Tibial nerve (tissue), 4 donors: ENCODE data around the gene RARB. TPM values are rescaled to one million over a fixed set of nuclear protein-coding genes. Genes with fewer than 3 reads are reported as not detected.
A peak's percentile ranks its signal among the peaks of the same experiment; 100 is the strongest.

Experiments used
- DNase-seq, 2 donors: peaks; one replicate each; pipeline ENCODE4 v3.0.0-alpha.2; 2019; ENCODE audit warnings: low spot score in 2 of 2
- H3K27ac ChIP-seq, 4 donors: fragments of 200-600 bp; sonication (generic) in 3 of 4; one replicate each; pipeline ENCODE4 v1.5.1; 2017 to 2019; ENCODE audit warnings: mild to moderate bottlenecking in 1 of 4
- H3K27me3 ChIP-seq, 2 donors: fragments of 200-600 bp; sonication (generic) in 1 of 2; one replicate each; pipeline versions ENCODE4 v1.5.1 to v1.6.0; 2017 to 2019
- H3K36me3 ChIP-seq, 3 donors: fragments of 200-600 bp; sonication (generic); one replicate each; pipeline ENCODE4 v1.5.1; 2018 to 2019
- H3K4me1 ChIP-seq, 4 donors: fragments of 200-600 bp; sonication (generic) in 3 of 4; one replicate each; pipeline ENCODE4 v1.5.1; 2017 to 2019
- H3K4me3 ChIP-seq, 4 donors: fragments of 200-600 bp; sonication (generic) in 3 of 4; one replicate each; pipeline ENCODE4 v1.5.1; 2017 to 2019; ENCODE audit warnings: mild to moderate bottlenecking in 1 of 4, moderate library complexity in 1 of 4
- H3K9me3 ChIP-seq, 4 donors: fragments of 200-600 bp; sonication (generic) in 3 of 4; one replicate each; pipeline ENCODE4 v1.5.1; 2017 to 2019
- CTCF ChIP-seq, 5 experiments: fragments of 200-600 bp in 3 of 5; fragments of 450-650 bp in 2 of 5; sonication (generic) in 3 of 5; IDR thresholded peaks; one replicate each; pipeline ENCODE4 v1.5.1; 2016 to 2019; ENCODE audit warnings: antibody characterized with exemption in 5 of 5, mild to moderate bottlenecking in 3 of 5, moderate library complexity in 2 of 5
- EP300 ChIP-seq, 2 donors: sonication (generic); formaldehyde crosslinking; IDR thresholded peaks; one replicate each; pipeline ENCODE4 v1.6.1; 2017; ENCODE audit warnings: antibody characterized with exemption in 2 of 2, mild to moderate bottlenecking in 1 of 2
- POLR2A ChIP-seq, 2 donors: fragments of 450-650 bp; IDR thresholded peaks; one replicate each; pipeline ENCODE4 v1.6.1; 2017; ENCODE audit warnings: antibody characterized with exemption in 2 of 2, mild to moderate bottlenecking in 2 of 2, moderate library complexity in 2 of 2
- WGBS, 2 donors: methylation state at CpG; one replicate each; pipeline ENCODE4 v1.1.5; 2018; 5-methylcytosine and 5-hydroxymethylcytosine counted together
- total RNA-seq, 4 donors: library from RNA; depleted of rRNA; stranded (reverse); fragments of >200 nt; gene quantifications; one replicate each; pipeline ENCODE4 v1.1.0, GENCODE V29; 2016

Gene RARB
- total RNA-seq, 4 donors from 2014 or later = 9.3 to 22.6 (median 15.1) TPM

GRCh38 chr3:25468866-25469319 is 40.8 kb downstream of the RARB start:
- no peaks in the 10 kb centered on the region for H3K9me3 ChIP-seq
- TF ChIP-seq POLR2A (IDR thresholded peaks at IDR 0.05) (no peak), CTCF (IDR thresholded peaks at IDR 0.05) (peak in 3 of 5 experiments; percentile 20 to 39 (median 35)), EP300 (IDR thresholded peaks at IDR 0.05) (peak in 1 of 2 donors; percentile 76)
- peak overlapping the region in 1 of 4 donors; percentile 14 for H3K4me3 ChIP-seq
- WGBS, 2 donors = 9% methylated on average over 6 of the region's 6 CpGs
- DNase-seq = peak; percentile 42 to 47
- H3K27ac ChIP-seq = peak overlapping the region; percentile 64 to 82 (median 72)
- H3K4me1 ChIP-seq = peaks cover 0 to 77% (median 49%) of the 10 kb centered on the region in 4 donors
- no peaks in the 10 kb centered on the region for H3K36me3 ChIP-seq
- H3K27me3 ChIP-seq = no peaks in the 10 kb centered on the region

- WGBS, 2 donors = 30 to 41% methylated on average over 2 of the region's 2 CpGs
- H3K36me3 ChIP-seq = no peaks in the 10 kb centered on the region
Measured at GRCh38 chr3:25469558-25469957, 41.5 kb downstream of the RARB start.

GRCh38 chr3:25471081-25471768 is 43.2 kb downstream of the RARB start:
- H3K4me1 ChIP-seq = peaks cover 0 to 92% (median 57%) of the 10 kb centered on the region in 4 donors
- DNase-seq = no peak
- H3K36me3 ChIP-seq = no peaks in the 10 kb centered on the region
- TF ChIP-seq POLR2A (IDR thresholded peaks at IDR 0.05) (no peak), EP300 (IDR thresholded peaks at IDR 0.05) (no peak), CTCF (IDR thresholded peaks at IDR 0.05) (no peak)
- H3K4me3 ChIP-seq = no peak overlapping the region
- peak overlapping the region in 2 of 4 donors; percentile 79 to 82 for H3K27ac ChIP-seq
- H3K9me3 ChIP-seq = no peaks in the 10 kb centered on the region
- 16 to 17% methylated on average over 9 of the region's 9 CpGs for WGBS, 2 donors
- H3K27me3 ChIP-seq = no peaks in the 10 kb centered on the region

More at GRCh38 chr3:25469558-25469957, 41.5 kb downstream of the RARB start:
- peak in 1 of 2 donors; percentile 45 for DNase-seq
- Histone ChIP-seq H3K4me3 (no peak overlapping the region), H3K4me1 (peaks cover 0 to 78% (median 50%) of the 10 kb centered on the region in 4 donors), H3K9me3 (no peaks in the 10 kb centered on the region), H3K27ac (peak overlapping the region in 3 of 4 donors; percentile 66 to 82 (median 79)), H3K27me3 (no peaks in the 10 kb centered on the region)
- TF ChIP-seq EP300 (IDR thresholded peaks at IDR 0.05) (no peak), POLR2A (IDR thresholded peaks at IDR 0.05) (no peak), CTCF (IDR thresholded peaks at IDR 0.05) (no peak)

- Histone ChIP-seq H3K27me3 (no peaks in the 10 kb centered on the region), H3K4me1 (peaks cover 0 to 94% (median 63%) of the 10 kb centered on the region in 4 donors), H3K27ac (peak overlapping the region; percentile 4 to 82 (median 54)), H3K9me3 (no peaks in the 10 kb centered on the region), H3K4me3 (no peak overlapping the region), H3K36me3 (no peaks in the 10 kb centered on the region)
- 84 to 92% methylated on average over 5 of the region's 5 CpGs for WGBS, 2 donors
- DNase-seq = no peak
- TF ChIP-seq POLR2A (IDR thresholded peaks at IDR 0.05) (no peak), CTCF (IDR thresholded peaks at IDR 0.05) (no peak), EP300 (IDR thresholded peaks at IDR 0.05) (no peak)
Measured at GRCh38 chr3:25472153-25472552, 44.1 kb downstream of the RARB start.

GRCh38 chr3:25472731-25473130 is 44.7 kb downstream of the RARB start:
- no peaks in the 10 kb centered on the region for H3K27me3 ChIP-seq
- H3K36me3 ChIP-seq = no peaks in the 10 kb centered on the region
- peak overlapping the region in 3 of 4 donors; percentile 37 to 82 (median 79) for H3K27ac ChIP-seq
- DNase-seq = no peak
- 45 to 56% methylated on average over 3 of the region's 3 CpGs for WGBS, 2 donors
- no peaks in the 10 kb centered on the region for H3K9me3 ChIP-seq
- TF ChIP-seq POLR2A (IDR thresholded peaks at IDR 0.05) (no peak), EP300 (IDR thresholded peaks at IDR 0.05) (no peak), CTCF (IDR thresholded peaks at IDR 0.05) (no peak)
- H3K4me3 ChIP-seq = no peak overlapping the region
- peaks cover 0 to 98% (median 64%) of the 10 kb centered on the region in 4 donors for H3K4me1 ChIP-seq
